Upper lobe of left lung (tissue), 4 donors: ENCODE measurements around the gene ITGA1.

Experiments used
- EP300 ChIP-seq, 4 donors: sonication (generic); formaldehyde crosslinking; IDR thresholded peaks; one replicate each; pipeline ENCODE4 v1.5.1; 2017; ENCODE audit warnings: antibody characterized with exemption in 4 of 4, control low read depth in 2 of 4
- POLR2AphosphoS5 ChIP-seq, 2 donors: sonication (generic); formaldehyde crosslinking; IDR thresholded peaks; one replicate each; pipeline ENCODE4 v1.5.1; 2017; ENCODE audit warnings: antibody characterized with exemption in 2 of 2
- TF ChIP-seq, protein P1 (sequence below), 6 experiments: fragments of 450-650 bp in 4 of 6; fragments of 200-600 bp in 2 of 6; sonication (generic) in 2 of 6; IDR thresholded peaks; one replicate each; pipeline ENCODE4 v1.5.1; 2016 to 2019; ENCODE audit warnings: antibody characterized with exemption in 6 of 6

- TF ChIP-seq, protein P1, sequence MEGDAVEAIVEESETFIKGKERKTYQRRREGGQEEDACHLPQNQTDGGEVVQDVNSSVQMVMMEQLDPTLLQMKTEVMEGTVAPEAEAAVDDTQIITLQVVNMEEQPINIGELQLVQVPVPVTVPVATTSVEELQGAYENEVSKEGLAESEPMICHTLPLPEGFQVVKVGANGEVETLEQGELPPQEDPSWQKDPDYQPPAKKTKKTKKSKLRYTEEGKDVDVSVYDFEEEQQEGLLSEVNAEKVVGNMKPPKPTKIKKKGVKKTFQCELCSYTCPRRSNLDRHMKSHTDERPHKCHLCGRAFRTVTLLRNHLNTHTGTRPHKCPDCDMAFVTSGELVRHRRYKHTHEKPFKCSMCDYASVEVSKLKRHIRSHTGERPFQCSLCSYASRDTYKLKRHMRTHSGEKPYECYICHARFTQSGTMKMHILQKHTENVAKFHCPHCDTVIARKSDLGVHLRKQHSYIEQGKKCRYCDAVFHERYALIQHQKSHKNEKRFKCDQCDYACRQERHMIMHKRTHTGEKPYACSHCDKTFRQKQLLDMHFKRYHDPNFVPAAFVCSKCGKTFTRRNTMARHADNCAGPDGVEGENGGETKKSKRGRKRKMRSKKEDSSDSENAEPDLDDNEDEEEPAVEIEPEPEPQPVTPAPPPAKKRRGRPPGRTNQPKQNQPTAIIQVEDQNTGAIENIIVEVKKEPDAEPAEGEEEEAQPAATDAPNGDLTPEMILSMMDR (IDR thresholded peaks at IDR 0.05): no peak
- no peak for TF ChIP-seq EP300 (IDR thresholded peaks at IDR 0.05)
- no peak for TF ChIP-seq POLR2AphosphoS5 (IDR thresholded peaks at IDR 0.05)
Measured at GRCh38 chr5:52875827-52876226, 88.1 kb downstream of the ITGA1 start.
